ENCODE measurements around the gene PAF1.

The PAF1 gene

DNA sequence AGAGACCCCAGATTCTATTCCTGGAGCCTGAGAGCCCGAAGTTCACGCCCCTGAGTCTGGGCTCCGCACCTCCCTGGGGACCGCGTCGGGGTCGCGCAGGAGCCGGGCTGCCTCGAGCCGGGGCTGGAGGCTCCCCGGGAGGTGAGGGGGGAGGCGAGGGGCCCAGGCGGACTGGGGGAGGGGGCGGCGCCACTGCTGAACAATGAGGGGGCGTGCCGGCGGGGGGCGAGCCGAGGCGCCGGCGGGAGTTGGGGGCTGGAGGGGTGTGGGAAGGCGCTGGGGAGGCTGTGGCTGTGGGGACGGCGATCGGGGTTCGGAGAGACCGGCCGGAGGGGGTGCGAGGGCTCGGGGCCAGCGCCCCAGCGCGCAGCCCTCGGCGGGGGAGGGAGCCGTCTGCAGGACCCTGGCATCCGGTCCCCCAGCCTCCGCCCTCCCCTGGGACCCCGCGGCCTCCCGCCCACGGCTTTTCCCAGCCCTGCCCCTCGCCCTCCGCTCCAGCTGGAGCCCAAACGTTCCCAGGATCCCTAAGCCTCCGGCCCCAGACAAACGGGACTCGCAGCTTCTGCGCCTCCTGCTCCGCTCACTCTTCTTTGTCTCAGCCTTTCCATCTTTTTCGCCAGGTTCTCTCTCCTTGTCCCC is 22.5 kb upstream of the PAF1 start:
- H3K4me3 ChIP-seq = peak overlapping the region; percentile 99
- no peak for TF ChIP-seq EZH2 (IDR thresholded peaks at IDR 0.05)
- peak; percentile 54; the same call in 1 of the 2 replicates for TF ChIP-seq POLR2AphosphoS5 (IDR thresholded peaks at IDR 0.05; ENCODE audit: borderline replicate concordance, low read depth, low read length)
- DNase-seq (ENCODE audit: low read depth, low spot score) = no peak
- H3K36me3 ChIP-seq (ENCODE audit: insufficient read depth, low read length) = peaks cover 20% of the 10 kb centered on the region
- peak overlapping the region; percentile 87 for H3K27ac ChIP-seq
- H3K9ac ChIP-seq (ENCODE audit: insufficient read length) = peak overlapping the region; percentile 93
- H3K9me3 ChIP-seq (ENCODE audit: low read depth, low read length) = no peaks in the 10 kb centered on the region

GRCh38 chr19:39412867-39413271 is 22.0 kb upstream of the PAF1 start:
- Histone ChIP-seq H3K36me3 (ENCODE audit: insufficient read depth, low read length) (peaks cover 16% of the 10 kb centered on the region), H3K9me3 (ENCODE audit: low read depth, low read length) (no peaks in the 10 kb centered on the region), H3K9ac (ENCODE audit: insufficient read length) (peak overlapping the region; percentile 93), H3K4me3 (peak overlapping the region; percentile 99), H3K27ac (peak overlapping the region; percentile 87)
- no peak for DNase-seq (ENCODE audit: low read depth, low spot score)
- TF ChIP-seq EZH2 (IDR thresholded peaks at IDR 0.05) (no peak), FOXP2 (optimal IDR thresholded peaks at IDR 0.05; ENCODE audit: control extremely low read depth, extremely low read length, insufficient read depth) (no peak), POLR2AphosphoS5 (IDR thresholded peaks at IDR 0.05; ENCODE audit: borderline replicate concordance, low read depth, low read length) (no peak)

DNA sequence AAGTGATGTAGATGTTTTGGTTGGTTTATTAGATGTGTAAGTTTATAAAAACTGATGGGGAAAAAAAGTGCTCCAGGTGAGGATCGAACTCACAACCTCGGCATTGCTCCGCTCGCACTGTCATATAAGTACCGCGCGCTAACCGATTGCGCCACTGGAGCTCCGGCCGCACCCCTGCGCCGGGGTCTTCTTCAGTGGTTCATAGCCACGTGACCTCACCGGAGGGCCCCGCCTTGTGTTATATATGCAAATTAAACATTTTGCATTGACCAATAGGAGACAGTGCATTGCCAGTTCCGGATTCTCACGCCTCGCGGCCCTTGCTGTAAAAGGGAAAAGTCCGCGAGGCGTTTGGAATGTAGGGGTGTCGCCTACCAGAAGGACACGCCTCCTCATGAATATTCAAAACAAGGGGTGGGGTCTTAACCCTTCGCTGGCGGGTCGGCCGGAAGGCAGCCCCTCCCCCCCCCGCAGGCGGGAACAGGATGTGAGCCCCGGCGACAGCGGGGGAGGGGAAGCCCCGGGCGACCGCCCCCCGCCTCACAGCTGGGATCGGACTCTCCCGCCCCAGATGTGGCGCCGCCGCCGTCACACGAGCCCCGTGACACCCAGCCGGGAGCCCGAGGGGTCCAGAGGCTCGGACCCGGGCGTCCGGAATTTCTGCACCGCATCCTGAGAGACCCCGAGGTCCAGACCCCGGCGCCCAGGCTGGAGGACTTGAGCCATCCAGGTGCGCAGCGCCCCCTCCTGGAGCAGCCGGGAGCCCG is 21.4 kb upstream of the PAF1 start, which contains the start of gene PLEKHG2:
TSS of gene PLEKHG2 (plus strand) at position 570 of the 767 bp plus-strand sequence. CDS start 1,418 bp downstream, outside the sequence.
- peaks cover 16% of the 10 kb centered on the region for H3K36me3 ChIP-seq (ENCODE audit: insufficient read depth, low read length)

DNA sequence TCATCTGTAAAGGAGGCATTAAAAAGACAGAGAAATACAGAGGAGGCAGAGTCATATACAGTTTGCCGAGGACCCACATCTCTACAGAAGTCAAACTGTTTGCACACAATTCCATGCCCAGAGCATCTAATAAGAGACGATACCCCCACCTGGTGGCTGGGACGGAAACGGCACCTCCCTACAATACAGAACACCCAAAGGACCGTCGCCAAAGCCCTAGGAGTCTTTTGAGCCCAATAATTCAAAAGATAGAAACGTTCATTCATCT is 20.9 kb upstream of the PAF1 start:
- H3K9ac ChIP-seq (ENCODE audit: insufficient read length) = peak overlapping the region; percentile 52
- no peak for TF ChIP-seq EZH2 (IDR thresholded peaks at IDR 0.05)
- no peak for TF ChIP-seq FOXP2 (optimal IDR thresholded peaks at IDR 0.05; ENCODE audit: control extremely low read depth, extremely low read length, insufficient read depth)
- TF ChIP-seq POLR2AphosphoS5 (IDR thresholded peaks at IDR 0.05; ENCODE audit: borderline replicate concordance, low read depth, low read length) = no peak
- no peaks in the 10 kb centered on the region for H3K9me3 ChIP-seq (ENCODE audit: low read depth, low read length)
- peaks cover 13% of the 10 kb centered on the region for H3K36me3 ChIP-seq (ENCODE audit: insufficient read depth, low read length)
- peak overlapping the region; percentile 47; the same call in 1 of the 2 replicates for H3K27ac ChIP-seq
- H3K4me3 ChIP-seq = peak overlapping the region; percentile 74
- peak; percentile 88 for DNase-seq (ENCODE audit: low read depth, low spot score)

More for the DNA sequence above, 21.4 kb upstream of the PAF1 start, which contains the start of gene PLEKHG2:
- no peak for TF ChIP-seq FOXP2 (optimal IDR thresholded peaks at IDR 0.05; ENCODE audit: control extremely low read depth, extremely low read length, insufficient read depth)
- peak; percentile 83 for TF ChIP-seq POLR2AphosphoS5 (IDR thresholded peaks at IDR 0.05; ENCODE audit: borderline replicate concordance, low read depth, low read length)
- peak within 1 kb of the TSS; percentile 93 for H3K9ac ChIP-seq (ENCODE audit: insufficient read length)
- H3K4me3 ChIP-seq = peak within 1 kb of the TSS; percentile 99
- H3K27ac ChIP-seq = peak within 1 kb of the TSS; percentile 87
- peak; percentile 100 for DNase-seq (ENCODE audit: low read depth, low spot score)
- H3K9me3 ChIP-seq (ENCODE audit: low read depth, low read length) = no peaks in the 10 kb centered on the region

DNA sequence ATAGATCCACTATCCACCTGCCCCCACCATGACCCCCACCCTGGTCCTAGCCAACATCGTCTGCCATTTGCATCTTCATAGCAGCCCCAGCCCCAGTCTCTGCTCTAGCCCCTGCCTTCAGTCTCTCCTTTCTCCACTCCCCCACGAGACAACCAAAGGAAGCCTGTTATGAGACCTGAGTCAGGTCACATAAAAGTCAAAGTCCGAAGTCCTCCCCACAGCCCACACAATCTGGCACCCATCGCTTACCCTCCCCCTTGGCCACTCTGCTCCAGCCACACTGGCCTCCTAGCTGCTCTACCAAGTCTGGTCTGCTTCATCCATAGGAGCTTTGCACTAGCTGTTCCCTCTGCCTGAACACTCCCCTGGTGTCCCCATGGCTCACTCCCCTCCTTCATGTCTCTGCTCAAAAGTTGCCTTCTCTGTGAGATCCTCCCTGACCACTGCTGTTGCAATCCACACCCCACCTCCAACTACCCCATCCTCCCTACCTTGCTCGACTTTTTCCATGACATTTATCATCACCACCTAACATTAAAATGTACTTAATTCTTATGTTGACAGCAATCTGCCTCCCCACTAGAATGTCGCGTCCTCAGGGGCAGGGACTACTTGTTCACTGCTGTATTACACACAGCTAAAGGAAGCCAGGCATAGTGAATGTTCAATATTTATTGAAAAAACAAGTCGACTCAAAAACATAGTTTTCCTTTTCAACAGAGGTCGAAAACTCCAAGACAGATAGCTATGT is 20.4 kb upstream of the PAF1 start:
- DNase-seq (ENCODE audit: low read depth, low spot score) = no peak
- Histone ChIP-seq H3K4me3 (peak overlapping the region; percentile 74), H3K9me3 (ENCODE audit: low read depth, low read length) (no peaks in the 10 kb centered on the region), H3K9ac (ENCODE audit: insufficient read length) (peak overlapping the region; percentile 10), H3K36me3 (ENCODE audit: insufficient read depth, low read length) (peaks cover 8% of the 10 kb centered on the region), H3K27ac (no peak overlapping the region)
- TF ChIP-seq EZH2 (IDR thresholded peaks at IDR 0.05) = no peak
- TF ChIP-seq POLR2AphosphoS5 (IDR thresholded peaks at IDR 0.05; ENCODE audit: borderline replicate concordance, low read depth, low read length) = no peak
- TF ChIP-seq FOXP2 (optimal IDR thresholded peaks at IDR 0.05; ENCODE audit: control extremely low read depth, extremely low read length, insufficient read depth) = no peak

DNA sequence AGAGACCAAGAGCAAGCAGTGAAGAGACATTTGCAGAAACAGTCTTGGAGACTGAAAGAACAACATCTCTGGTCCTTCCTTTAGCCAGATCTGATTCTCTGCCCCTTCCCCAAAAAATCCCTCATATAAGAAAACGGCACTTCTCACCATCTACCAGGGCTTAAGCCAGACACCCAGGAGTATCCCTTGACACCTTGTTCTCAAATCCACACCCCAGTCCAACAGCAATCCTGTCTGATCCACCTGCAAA is 19.9 kb upstream of the PAF1 start:
- no peak overlapping the region for H3K27ac ChIP-seq
- TF ChIP-seq POLR2AphosphoS5 (IDR thresholded peaks at IDR 0.05; ENCODE audit: borderline replicate concordance, low read depth, low read length) (no peak), EZH2 (IDR thresholded peaks at IDR 0.05) (no peak), FOXP2 (optimal IDR thresholded peaks at IDR 0.05; ENCODE audit: control extremely low read depth, extremely low read length, insufficient read depth) (no peak)
- no peaks in the 10 kb centered on the region for H3K9me3 ChIP-seq (ENCODE audit: low read depth, low read length)
- peaks cover 4% of the 10 kb centered on the region for H3K36me3 ChIP-seq (ENCODE audit: insufficient read depth, low read length)
- H3K9ac ChIP-seq (ENCODE audit: insufficient read length) = no peak overlapping the region
- no peak for DNase-seq (ENCODE audit: low read depth, low spot score)
- H3K4me3 ChIP-seq = peak overlapping the region; percentile 82

- no peak for TF ChIP-seq POLR2AphosphoS5 (IDR thresholded peaks at IDR 0.05; ENCODE audit: borderline replicate concordance, low read depth, low read length)
- peak overlapping the region; percentile 53; the same call in 1 of the 2 replicates for H3K27ac ChIP-seq
- no peaks in the 10 kb centered on the region for H3K9me3 ChIP-seq (ENCODE audit: low read depth, low read length)
- peak overlapping the region; percentile 79 for H3K9ac ChIP-seq (ENCODE audit: insufficient read length)
- peaks cover 1% of the 10 kb centered on the region; the same call in 1 of the 2 replicates for H3K36me3 ChIP-seq (ENCODE audit: insufficient read depth, low read length)
- no peak for DNase-seq (ENCODE audit: low read depth, low spot score)
- H3K4me3 ChIP-seq = peak overlapping the region; percentile 82
These were observed 19.3 kb upstream of the PAF1 start for GRCh38 chr19:39410017-39410830.

Measured in SK-N-MC (cell line).